Fibroblast of skin of scalp (primary cell): Measurements from ENCODE around the gene RPL28.
"Not testable (repeated sequence)": the region's sequence is repeated elsewhere in the genome, so short reads cannot be mapped to it uniquely, and the experiment has no call there.

ENCODE experiments used
- DNase-seq: peaks from one replicate; pipeline ENCODE4 v3.0.0-alpha.2; 2013

RPL28 gene

GRCh38 chr19:55431183-55431582 is 45.5 kb downstream of the RPL28 start:
- DNase-seq: no peak

- DNase-seq: no peak
Measured at GRCh38 chr19:55432241-55432959, 46.7 kb downstream of the RPL28 start.

- no peak for DNase-seq
Measured at GRCh38 chr19:55433292-55433691, 47.6 kb downstream of the RPL28 start.

GRCh38 chr19:55434356-55434919 is 48.7 kb downstream of the RPL28 start:
- DNase-seq: no peak

GRCh38 chr19:55435020-55435419 is 49.3 kb downstream of the RPL28 start:
- DNase-seq: no peak

- no peak for DNase-seq
Measured at GRCh38 chr19:55436847-55437246, 51.1 kb downstream of the RPL28 start.

GRCh38 chr19:55437410-55437809 is 51.7 kb downstream of the RPL28 start:
- DNase-seq: peak; percentile 54

GRCh38 chr19:55439052-55439451 is 53.3 kb downstream of the RPL28 start:
- DNase-seq: no peak

- DNase-seq: no peak
Measured at GRCh38 chr19:55440411-55441105, 54.8 kb downstream of the RPL28 start.

GRCh38 chr19:55441319-55441691 is 55.6 kb downstream of the RPL28 start:
- no peak for DNase-seq

- DNase-seq: no peak
Measured at GRCh38 chr19:55441692-55442321, 56.1 kb downstream of the RPL28 start.

GRCh38 chr19:55442372-55442961 is 56.7 kb downstream of the RPL28 start:
- DNase-seq: no peak

- no peak for DNase-seq
Measured at GRCh38 chr19:55443045-55443823, 57.5 kb downstream of the RPL28 start, which contains the start of gene SHISA7. SHISA7 (minus strand) TSS chr19:55443300; CDS start chr19:55442863, 437 bp downstream.

GRCh38 chr19:55443824-55444480 is 58.2 kb downstream of the RPL28 start:
- DNase-seq: no peak

GRCh38 chr19:55444646-55445045 is 58.9 kb downstream of the RPL28 start:
- no peak for DNase-seq

- no peak for DNase-seq
Measured at GRCh38 chr19:55446060-55446459, 60.3 kb downstream of the RPL28 start.

- DNase-seq: peak; percentile 54
Measured at GRCh38 chr19:55447421-55448174, 61.9 kb downstream of the RPL28 start.

GRCh38 chr19:55448175-55448490 is 62.4 kb downstream of the RPL28 start:
- not testable (repeated sequence) for DNase-seq

GRCh38 chr19:55449469-55449868 is 63.7 kb downstream of the RPL28 start:
- DNase-seq: no peak

- no peak for DNase-seq
Measured at GRCh38 chr19:55451163-55451964, 65.6 kb downstream of the RPL28 start.
